DMS 273 (cell line): ENCODE data around the gene STMN1.
A peak's percentile ranks its signal among the peaks of the same experiment; 100 is the strongest.

Experiments used
- DNase-seq: peaks from one replicate; lab custom pipeline; 2025; ENCODE audit not compliant: unreplicated experiment; lab: John Stamatoyannopoulos, UW

Gene STMN1

DNA sequence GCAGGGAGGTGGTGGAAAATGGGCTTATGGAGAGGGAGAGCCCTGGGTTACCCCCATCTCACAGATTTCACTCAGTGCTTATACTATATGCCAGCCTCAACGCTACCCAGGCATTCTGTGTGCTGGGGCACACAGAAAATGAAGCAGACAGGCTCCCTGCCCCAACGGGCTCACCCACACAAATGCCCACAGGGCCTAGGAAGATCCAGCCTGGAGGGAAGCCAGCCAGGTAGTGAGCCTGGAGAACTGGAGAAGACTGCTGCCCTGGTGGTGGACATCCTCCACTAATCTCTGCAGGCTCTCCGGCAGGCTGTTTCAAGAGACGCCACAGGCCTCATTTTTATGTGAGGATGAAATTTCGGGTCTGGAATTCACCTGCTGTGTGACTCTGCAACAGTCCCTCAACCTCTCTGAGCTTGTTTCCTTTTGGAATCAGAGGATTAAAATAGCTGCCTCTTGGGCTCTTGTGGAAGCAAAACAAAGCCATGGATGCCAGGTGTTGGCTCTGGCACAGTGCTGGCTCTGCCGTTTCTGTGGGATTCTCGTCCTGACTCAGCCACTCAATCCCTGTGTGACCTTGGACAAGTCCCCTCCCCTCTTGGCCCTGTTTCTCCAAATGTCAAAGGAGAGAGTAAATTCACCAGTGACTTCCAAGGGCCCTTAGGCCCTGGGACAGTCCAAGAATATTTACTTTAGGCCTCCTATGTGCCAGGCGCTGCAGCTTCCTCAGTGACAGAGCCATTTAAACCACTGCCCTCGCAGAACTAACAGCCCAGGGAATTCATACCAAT, 34.3 kb downstream of the STMN1 start:
- no peak for DNase-seq

DNA sequence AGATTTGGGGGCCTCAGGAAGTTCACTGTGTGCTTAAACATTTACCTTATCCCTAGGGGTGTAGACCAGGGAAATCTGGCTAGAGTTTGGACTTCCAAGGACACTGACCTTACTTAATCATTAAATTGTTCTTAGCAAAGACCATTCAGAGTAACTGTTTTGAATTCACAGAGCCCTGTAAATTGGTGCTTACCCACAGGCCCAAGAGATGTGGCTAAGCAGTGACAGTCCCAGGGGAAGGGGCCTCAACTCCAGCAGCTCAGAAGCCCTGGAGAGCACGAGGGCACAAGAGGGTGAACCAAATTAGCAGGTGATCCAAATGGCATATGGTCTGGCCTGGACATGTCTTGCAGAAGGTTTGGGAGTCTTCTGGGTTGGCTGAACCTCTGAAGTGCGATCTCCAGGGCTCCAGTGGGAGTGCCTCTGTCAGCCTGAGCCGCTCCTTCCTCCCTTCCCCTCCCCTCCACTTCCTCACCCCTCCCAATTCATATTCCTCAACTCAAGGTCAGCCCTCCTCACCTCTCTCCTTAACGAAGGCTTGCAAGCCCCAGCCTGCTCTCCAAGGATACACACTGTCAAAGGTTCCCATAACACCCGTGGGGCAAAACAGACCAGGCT, 35.0 kb downstream of the STMN1 start:
- no peak for DNase-seq

DNA sequence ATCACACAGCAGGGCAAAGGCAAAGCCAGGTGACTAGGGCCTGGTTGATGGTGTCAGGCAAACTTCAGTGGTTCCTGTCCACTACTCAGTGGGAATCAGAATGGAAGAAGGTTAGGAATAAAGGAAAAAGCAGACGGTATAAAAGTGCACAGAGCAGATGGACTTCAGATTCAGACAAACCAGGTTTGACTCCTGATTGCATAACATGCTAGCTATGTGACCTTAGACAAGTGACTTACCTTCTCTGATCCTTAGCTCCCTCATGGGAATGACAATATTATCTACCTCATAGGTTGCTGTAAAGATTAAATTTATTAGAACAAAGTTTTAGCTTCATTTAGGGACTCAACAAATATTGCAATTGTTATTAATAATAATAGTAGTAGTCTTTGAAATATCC, 35.6 kb downstream of the STMN1 start:
- no peak for DNase-seq

DNA sequence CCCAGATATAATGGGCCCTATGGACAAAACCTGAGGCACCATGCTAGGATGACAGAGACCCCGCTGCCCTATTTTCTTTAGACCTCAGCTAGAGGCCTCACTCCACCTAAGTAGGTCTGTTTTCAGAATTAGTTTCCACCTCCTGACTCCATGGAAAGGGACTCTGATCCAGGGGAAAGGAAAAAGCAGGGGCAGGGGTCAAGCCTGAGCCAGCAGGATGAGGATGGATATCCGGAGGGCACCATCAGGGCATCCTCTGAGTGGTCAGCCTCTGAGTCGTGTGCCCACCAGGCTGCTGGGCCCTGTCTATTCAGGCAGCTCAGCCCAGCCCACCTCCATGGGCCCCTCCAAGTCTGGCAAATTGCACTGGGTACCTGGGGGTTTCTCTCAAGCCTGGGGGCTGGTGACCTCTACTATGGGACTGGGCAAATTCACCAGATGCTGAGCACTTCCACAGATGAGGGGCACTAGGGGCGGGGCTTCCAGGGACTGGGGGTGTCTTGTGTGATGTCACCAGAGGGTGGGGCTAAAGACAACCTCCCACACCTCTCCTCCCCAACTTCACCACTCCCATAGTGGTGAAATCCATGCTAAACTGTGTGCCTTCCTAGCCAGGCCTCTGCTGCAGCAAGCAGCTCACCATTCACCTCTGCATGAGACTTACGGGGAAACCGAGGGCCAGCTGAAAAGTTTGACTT, 36.2 kb downstream of the STMN1 start:
- DNase-seq, result no peak

DNA sequence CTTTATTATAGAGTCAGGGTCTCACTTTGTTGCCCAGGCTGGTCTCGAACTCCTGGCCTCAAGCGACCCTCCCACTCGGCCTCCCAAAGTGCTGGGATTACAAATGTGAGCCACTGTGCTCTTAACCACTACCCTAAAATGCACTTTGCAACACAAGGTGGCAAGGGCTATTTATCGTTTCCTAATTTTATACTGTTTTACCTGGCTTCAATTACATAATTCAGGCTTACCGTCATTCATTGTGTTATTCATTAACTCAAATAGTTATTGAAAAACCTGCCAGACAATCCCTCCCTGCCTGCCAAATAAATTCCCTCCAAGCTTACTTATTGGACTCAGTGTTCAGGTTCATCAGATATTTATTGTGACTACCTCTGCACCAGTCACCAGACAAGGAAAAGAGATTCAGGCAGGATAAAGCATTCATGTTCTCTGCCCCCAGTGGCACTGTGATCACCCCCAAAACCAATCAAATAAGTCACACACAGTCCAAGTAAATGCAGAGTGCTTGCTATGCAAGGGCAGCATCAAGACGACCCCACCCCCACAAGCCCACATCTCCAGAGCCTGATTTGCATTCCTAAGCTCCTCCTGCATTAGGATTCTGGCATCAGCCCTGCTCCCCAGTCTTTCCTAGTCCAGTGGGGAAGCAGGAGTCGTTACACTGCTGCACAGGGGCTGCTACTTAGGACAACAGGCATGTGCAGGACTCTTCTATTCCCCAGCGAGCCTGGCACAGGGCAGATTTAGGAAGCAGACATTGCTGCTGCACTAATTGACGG, 38.8 kb downstream of the STMN1 start:
- no peak for DNase-seq

DNA sequence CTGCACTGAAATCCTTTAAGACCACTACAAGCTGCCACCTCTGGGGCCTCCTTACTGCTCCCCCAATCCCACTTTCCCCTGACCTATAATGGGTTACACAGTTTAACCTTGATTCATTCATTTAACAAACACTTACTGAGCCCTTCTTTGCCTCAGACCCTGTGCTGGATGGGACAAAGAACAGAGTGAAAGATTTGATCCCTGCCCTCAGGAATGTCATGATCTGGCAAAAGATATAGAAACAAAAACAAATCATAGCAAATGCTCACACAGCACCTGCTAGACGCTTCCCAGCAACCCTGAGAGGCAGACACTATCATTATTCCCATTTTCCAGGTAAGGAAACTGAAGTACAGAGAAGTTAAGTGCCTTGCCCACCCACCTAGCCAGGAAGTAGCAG, 39.9 kb downstream of the STMN1 start:
- DNase-seq, result no peak

DNA sequence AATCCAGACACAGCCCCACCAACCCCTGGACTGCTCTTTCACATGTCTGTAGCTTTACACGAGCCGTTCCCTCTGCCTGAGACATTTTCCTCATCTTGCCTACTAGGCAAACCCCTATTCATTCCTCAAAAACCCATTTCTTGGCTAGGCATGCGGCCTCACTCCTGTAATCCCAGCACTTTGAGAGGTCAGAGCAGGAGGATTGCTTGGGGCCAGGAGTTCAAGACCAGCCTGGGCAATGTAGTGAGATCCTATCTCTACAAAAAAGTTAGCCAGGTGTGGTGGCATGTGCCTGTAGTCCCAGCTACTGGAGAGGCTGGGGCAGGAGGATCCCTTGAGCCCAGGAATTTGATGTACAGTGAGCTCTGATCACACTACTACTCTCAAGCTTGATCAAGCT, 41.8 kb downstream of the STMN1 start:
- DNase-seq, result no peak

DNA sequence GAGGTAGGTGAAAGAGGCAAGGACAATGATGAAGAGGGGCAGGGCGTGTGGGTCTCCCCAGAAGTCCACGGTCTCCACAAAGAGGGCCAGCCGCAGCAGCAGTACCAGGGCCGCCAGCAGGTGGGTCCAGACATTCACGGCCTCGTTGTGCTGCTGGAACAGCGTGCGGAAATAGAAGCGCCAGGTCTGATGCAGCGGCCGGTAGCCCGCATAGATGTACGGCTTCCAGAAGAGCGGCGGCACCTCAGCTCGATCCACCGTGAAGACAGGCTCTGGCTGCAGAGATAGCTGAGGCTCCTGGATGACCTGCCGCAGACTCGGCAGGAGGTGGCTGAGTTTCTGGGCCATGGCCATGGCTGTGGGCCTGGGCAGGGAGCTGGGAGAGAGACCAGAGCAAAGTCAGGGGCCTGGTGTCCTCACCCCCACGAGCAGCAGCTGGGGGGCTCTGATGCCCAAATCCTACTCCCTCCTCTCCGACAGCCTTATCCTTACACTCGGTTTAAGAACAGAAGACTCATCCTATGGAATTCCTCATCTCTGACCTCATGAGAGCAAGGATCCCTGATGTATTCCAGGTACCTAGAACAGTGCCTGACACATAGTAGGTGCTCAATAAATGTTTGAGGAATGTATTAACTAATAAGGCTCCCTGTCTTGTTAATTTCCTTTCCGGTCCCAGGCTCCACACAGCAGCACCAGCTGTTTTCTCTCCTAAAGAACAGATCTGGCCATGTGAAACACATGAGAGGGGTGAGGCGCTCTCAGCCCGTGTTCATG, 42.5 kb downstream of the STMN1 start:
- DNase-seq, result no peak

DNA sequence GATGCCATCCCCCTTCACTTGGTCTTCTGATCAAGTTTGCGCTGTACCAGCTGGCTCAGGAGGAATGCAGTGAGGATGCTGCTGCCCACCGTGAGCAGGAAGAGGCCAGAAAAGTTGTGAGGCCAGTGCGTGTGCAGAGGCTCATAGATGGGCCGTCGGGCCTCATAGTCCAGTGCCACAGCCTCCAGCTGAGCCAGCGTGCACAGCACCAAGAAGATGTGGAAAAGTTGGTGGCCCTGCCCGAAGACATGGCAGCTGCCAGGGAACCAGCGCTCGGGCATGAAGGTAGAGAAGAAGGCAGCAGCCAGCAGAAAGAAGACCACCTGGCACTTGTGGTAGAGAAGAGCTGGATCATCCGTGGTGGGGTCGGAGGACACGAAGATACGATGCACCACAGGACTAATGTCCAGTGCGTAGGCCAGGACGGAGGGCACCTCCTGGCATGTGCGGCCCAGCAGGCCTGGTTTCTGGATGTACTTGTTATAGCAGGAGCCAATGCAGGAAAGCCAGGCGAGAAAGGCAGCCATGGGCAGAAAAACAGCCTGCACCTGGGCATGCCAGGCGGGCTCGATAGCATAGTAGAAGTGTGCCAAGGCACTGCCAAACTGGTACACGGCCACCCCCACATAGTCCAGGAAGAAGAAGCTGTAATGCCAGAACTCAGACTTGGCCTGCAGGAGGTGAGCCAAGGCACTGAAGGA, 43.3 kb downstream of the STMN1 start:
- no peak for DNase-seq

DNA sequence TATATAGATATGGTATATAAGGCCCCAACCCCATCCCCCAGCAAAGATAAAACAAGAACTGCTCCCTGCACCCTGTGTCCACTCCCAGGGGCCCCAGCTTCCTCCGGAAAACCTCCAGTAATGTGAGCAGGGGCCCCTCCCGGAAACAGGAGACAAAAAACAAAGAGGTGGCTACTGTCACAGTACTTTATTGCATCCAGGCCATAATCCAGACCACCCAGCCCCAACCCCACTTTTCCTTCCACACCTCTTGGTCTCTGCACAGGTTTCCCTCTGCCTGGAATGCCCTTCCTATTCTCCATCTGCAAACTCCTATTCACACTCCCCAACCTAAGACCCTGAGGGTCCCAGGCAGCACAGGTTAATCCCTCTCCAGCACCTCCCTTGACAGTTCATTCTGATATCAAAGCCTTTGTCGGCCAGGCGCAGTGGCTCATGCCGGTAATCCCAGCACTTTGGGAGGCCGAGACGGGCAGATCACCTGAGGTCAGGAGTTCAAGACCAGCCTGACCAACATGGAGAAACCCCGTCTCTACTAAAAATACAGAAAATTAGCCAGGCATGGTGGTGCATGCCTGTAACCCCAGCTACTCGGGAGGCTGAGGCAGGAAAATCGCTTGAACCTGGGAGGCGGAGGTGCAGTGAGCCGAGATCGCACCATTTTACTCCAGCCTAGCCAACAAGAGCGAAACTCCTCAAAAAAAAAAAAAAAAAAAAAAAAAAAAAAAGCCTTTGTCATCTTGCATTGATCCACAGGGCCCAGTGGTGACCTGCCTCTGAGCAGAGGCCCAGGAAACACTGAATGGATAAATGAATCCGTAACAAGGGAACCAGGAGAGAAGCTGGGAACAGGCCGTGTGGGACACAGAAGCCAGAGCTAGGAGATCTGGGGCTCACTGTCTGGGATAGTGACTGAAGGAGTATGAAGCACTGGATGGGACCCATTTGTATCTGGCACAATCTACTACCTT, 44.6 kb downstream of the STMN1 start:
- no peak for DNase-seq

DNA sequence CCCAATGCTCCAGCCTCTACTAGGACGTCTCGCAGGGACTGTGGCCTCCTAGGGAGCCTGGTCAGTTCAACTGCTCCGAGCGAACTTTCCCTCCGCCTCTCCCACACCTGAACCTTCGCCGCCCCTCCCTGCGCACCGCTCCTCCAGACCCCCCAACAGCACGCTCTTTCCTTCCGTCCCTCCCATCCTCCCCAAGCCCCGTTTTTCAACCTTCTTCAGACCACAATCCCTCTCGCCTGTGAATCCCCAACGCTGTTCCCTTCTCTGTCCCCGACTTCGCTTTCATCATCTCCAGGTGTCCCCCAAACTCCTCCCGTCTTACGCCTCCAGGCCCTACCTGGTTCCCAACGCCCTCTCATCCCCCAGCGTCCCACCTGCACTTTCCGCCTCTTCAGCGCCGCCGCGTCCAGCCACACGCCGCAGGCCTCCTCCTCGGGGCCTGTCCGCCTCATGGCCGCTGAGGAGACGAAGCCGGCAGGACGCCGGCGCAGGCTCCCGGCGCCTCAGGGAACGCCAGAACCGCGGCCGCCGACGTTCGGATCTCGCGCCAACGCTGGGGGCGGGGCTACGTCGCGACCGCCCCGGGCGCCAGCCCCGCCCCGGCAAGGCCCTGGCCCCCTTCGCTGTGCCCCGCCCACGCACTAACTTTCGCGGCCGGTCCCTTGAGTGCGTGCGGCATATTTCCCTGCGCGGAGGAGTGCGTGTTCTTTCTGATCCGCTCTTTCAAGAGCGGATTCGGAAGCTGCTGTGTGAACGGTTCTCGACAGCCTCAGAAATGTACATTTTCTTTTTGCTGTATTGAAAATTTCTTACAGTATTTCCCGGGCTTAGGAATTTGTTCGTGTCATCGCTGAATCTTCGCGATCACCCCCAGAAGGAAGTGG, 47.1 kb downstream of the STMN1 start, which contains the start of gene AUNIP:
TSS of gene AUNIP (minus strand) at position 552 of the 884 bp plus-strand sequence. CDS start at position 452, 100 bp downstream.
- peak; percentile 96 for DNase-seq

DNA sequence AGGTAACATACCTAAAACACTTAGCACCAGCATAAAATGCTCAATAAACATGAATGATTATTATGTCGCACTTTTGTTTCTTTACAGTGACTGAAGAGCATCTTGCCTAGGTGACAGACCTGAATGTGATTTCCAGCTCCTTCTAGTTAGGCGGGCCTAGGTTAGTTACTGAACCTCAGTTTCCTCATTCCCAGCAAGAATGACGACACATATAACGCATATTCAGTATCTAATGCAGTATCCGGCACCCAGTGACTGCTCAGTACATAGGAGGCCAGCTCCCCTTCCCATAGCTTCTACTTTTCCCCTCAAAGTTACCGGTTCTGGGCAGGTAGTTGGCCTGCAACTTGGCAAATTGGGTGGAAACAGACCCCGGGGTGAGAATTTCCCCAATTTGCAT, 47.7 kb downstream of the STMN1 start:
- no peak for DNase-seq

DNA sequence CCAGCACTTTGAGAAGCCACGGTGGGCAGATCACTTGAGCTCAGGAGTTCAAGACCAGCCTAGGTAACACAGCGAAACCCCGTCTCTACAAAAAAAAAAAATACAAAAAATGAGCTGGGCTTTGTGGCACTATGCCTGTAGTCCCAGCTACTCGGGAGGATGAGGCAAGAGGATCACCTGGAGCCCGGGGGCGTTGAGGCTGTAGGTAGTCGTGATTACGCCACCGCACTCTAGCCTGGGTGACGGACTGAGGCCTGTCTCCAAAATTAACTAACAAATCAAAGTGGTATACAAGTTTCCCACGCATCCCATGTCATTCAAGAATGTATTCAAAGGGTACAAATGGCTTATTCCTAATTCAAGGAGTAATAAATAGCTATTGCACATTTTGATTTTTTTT, 49.4 kb downstream of the STMN1 start:
- DNase-seq, result no peak

DNA sequence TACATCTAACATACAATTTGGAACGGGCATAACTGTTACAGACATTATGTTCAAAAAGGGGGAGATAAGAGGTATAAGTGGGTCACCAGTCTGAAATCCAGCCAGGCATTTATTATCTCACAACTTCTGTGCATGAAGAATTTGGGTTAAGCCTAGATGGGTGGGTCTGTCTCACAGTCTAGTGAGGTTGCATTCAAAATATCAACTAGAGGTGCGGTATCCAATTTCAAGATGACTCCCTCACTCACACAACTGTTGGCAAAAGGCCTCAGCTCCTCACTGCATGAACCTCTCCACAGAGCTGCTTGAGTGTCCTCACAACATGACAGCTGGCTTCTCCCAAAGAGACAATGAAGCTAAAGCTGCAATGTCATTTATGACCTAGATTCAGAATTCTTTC, 51.7 kb downstream of the STMN1 start:
- peak; percentile 58 for DNase-seq
